GM10266 (cell line): ENCODE measurements around the gene SYCP3.

Experiments used
- DNase-seq: peaks from one replicate; pipeline ENCODE4 v3.0.0; 2012; ENCODE audit errors: extremely low spot score
- CTCF ChIP-seq: IDR thresholded peaks from 2 replicates; pipeline ENCODE4 v1.5.1; 2012; ENCODE audit warnings: mild to moderate bottlenecking, low read depth; ENCODE audit not compliant: control insufficient read depth, insufficient read depth; ENCODE audit errors: missing control alignments

SYCP3 gene

GRCh38 chr12:101680647-101681046, 58.6 kb downstream of the SYCP3 start:
- DNase-seq: no peak
- no peak for TF ChIP-seq CTCF

GRCh38 chr12:101680240-101680639, 59.0 kb downstream of the SYCP3 start:
- TF ChIP-seq CTCF: no peak
- DNase-seq: no peak
